ENCODE data around the gene SH3BGRL. TPM values are rescaled to one million over a fixed set of nuclear protein-coding genes. Genes with fewer than 3 reads are reported as not detected.
A peak's percentile ranks its signal among the peaks of the same experiment; 100 is the strongest.

SH3BGRL gene
- total RNA-seq, 1 donor from 2014 or later, result 91.9 TPM

- H3K27ac ChIP-seq, result no peak overlapping the region
- DNase-seq (ENCODE audit: low spot score in 2 of 2), result no peak
- no peak for TF ChIP-seq CTCF (IDR thresholded peaks at IDR 0.05)
- H3K9me3 ChIP-seq, result no peaks in the 10 kb centered on the region
- no peaks in the 10 kb centered on the region for H3K36me3 ChIP-seq
- intact Hi-C loops (cut with DNase I), result no loop called here
- no peak overlapping the region for H3K4me3 ChIP-seq
- H3K27me3 ChIP-seq, result no peaks in the 10 kb centered on the region
- H3K4me1 ChIP-seq, result no peaks in the 10 kb centered on the region
Measured at GRCh38 chrX:81237516-81237915, 35.6 kb downstream of the SH3BGRL start.

GRCh38 chrX:81238166-81238565 lies 36.3 kb downstream of the SH3BGRL start:
- no peak for DNase-seq (ENCODE audit: low spot score in 2 of 2)
- Histone ChIP-seq H3K9me3 (no peaks in the 10 kb centered on the region), H3K27me3 (no peaks in the 10 kb centered on the region), H3K36me3 (no peaks in the 10 kb centered on the region), H3K4me1 (no peaks in the 10 kb centered on the region), H3K27ac (no peak overlapping the region), H3K4me3 (no peak overlapping the region)
- TF ChIP-seq CTCF (IDR thresholded peaks at IDR 0.05), result no peak
- intact Hi-C loops (cut with DNase I), result no loop called here

GRCh38 chrX:81240701-81241331 lies 38.9 kb downstream of the SH3BGRL start:
- Histone ChIP-seq H3K27ac (no peak overlapping the region), H3K27me3 (no peaks in the 10 kb centered on the region), H3K9me3 (no peaks in the 10 kb centered on the region), H3K36me3 (no peaks in the 10 kb centered on the region), H3K4me1 (no peaks in the 10 kb centered on the region), H3K4me3 (no peak overlapping the region)
- intact Hi-C loops (cut with DNase I), result no loop called here
- DNase-seq (ENCODE audit: low spot score in 2 of 2), result no peak
- no peak for TF ChIP-seq CTCF (IDR thresholded peaks at IDR 0.05)

- H3K36me3 ChIP-seq, result no peaks in the 10 kb centered on the region
- no peaks in the 10 kb centered on the region for H3K9me3 ChIP-seq
- DNase-seq (ENCODE audit: low spot score in 2 of 2), result no peak
- H3K27me3 ChIP-seq, result no peaks in the 10 kb centered on the region
- no peak for TF ChIP-seq CTCF (IDR thresholded peaks at IDR 0.05)
- H3K4me1 ChIP-seq, result no peaks in the 10 kb centered on the region
- H3K27ac ChIP-seq, result no peak overlapping the region
- H3K4me3 ChIP-seq, result no peak overlapping the region
- intact Hi-C loops (cut with DNase I), result no loop called here
Measured at GRCh38 chrX:81241753-81242152, 39.9 kb downstream of the SH3BGRL start.

GRCh38 chrX:81255876-81256275 lies 54.0 kb downstream of the SH3BGRL start:
- Histone ChIP-seq H3K27me3 (no peaks in the 10 kb centered on the region), H3K4me1 (peaks cover 4 to 7% of the 10 kb centered on the region in 2 donors), H3K27ac (peak overlapping the region in 1 of 2 donors; percentile 52), H3K9me3 (no peaks in the 10 kb centered on the region), H3K36me3 (no peaks in the 10 kb centered on the region), H3K4me3 (no peak overlapping the region)
- no peak for TF ChIP-seq CTCF (IDR thresholded peaks at IDR 0.05)
- intact Hi-C loops (cut with DNase I), result loop anchor here (5.0 kb wide), 1 partner anchor 54 kb away; the partner anchor contains the start of genes HMGN5 and SH3BGRL
- DNase-seq (ENCODE audit: low spot score in 2 of 2), result no peak

Data from ascending aorta (tissue), 2 donors.